Heart left ventricle (tissue), 13 donors: ENCODE data around the gene DPM2.

Source experiments
- CTCF ChIP-seq, 12 donors: fragments of 200-600 bp; sonication (generic) in 4 of 12; IDR thresholded peaks; one replicate each; pipeline versions ENCODE4 v1.5.0 to v1.8.0; 2018 to 2022; ENCODE audit warnings: antibody characterized with exemption in 12 of 12, mild to moderate bottlenecking in 5 of 12
- POLR2A ChIP-seq, 2 donors: fragments of 450-650 bp; IDR thresholded peaks; one replicate each; pipeline ENCODE4 v1.6.1; 2017; ENCODE audit warnings: antibody characterized with exemption in 2 of 2, mild to moderate bottlenecking in 2 of 2, moderate library complexity in 2 of 2
- donor health status: ischemic (EF 13 %, LVEDD 7.1; RV severe dilation, severe dysfunction).
- donor health status: DM: no; HTN: yes; CAD: no.
- donor health status: DM: no; HTN: no; CAD: no.
- donor health status: ischemic (EF 25% LVEDD 6.9; RV normal size, moderate dysfunction).
- donor health status: ischemic (EF 25% LVEDD 5.7; RV mildly dilated, moderate dysfunction).
- donor health status: ischemic (EF 35%, LVEDD 5.7; RV mildly dilated, moderate dysfunction).
- donor health status: nonischemic (EF 11% LVEDD 7.7; RV severe dilation, severe dysfunction).
- donor health status: DM: yes; HTN: yes; CAD: no.
- donor health status: PGD.
- donor health status: ischemic (EF 29% LVEDD 5.4; RV normal size, mild dysfunction).
- donor health status: nonischemic (EF 23%, LVEDD 6.1; RV moderate dilation, normal function).

- TF ChIP-seq CTCF (IDR thresholded peaks at IDR 0.05) (no peak), POLR2A (IDR thresholded peaks at IDR 0.05) (no peak)
Measured at GRCh38 chr9:127946728-127947127, 9.1 kb upstream of the DPM2 start.
